GM10248 (cell line): ENCODE data around the gene PARL.

Source experiments
- CTCF ChIA-PET: fragments of 300-600 bp; sonication (Branson Sonifier 250); formaldehyde crosslinking; extraction: SDS; loops from one replicate; lab custom pipeline; 2021; ENCODE audit warnings: antibody characterized with exemption; lab: Yijun Ruan, JAX
- POLR2A ChIA-PET: fragments of 350-650 bp; sonication (Branson Sonifier 250); formaldehyde crosslinking; extraction: SDS; loops from one replicate; lab custom pipeline; 2020; ENCODE audit warnings: antibody characterized with exemption; lab: Yijun Ruan, JAX
- DNase-seq: peaks from one replicate; pipeline ENCODE4 v3.0.0; 2012; ENCODE audit errors: extremely low spot score
- TF ChIP-seq, protein P1 (sequence below): IDR thresholded peaks from 2 replicates; pipeline ENCODE4 v1.5.1; 2012; ENCODE audit warnings: mild to moderate bottlenecking, low read depth; ENCODE audit errors: extremely low read depth, missing control alignments, control extremely low read depth

Gene PARL

DNA sequence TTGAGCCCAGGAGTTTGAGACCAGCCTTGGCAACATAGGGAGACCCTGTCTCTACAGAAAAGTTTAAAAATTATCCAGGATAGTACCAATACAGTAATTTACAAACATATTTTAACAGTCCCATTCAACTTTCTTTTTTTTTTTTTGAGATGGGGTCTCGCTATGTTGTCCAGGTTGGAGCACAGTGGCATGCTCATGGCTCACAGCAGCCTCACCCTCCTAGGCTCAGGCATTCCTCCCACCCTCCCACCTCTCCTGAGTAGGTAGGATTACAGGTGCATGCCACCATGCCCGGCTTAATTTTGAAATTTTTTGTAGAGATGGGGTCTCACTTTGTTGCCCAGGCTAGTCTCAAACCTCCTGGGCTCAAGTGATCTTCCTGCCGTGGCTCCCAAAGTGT, 46.8 kb downstream of the PARL start:
- POLR2A ChIA-PET = no interaction called here

DNA sequence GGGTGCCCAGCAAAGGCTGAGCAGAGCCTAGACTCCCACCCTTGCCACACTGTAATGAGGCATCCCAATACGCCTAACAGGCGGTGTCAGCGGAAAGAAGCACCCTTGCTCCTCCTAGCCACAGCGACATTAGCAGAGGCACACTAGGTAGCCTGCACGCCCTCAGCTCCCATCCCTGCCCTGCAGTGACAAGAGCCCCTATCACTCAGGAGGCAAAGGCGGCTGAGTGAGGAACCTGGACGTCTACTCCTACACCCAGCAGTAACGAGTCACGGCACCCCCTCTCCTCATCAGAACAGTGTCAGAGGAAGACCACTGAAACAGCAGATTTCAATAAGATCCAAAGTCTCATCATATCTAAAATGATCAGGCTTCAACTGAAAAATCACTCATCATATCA, 47.3 kb downstream of the PARL start:
- DNase-seq = no peak
- TF ChIP-seq, protein P1, sequence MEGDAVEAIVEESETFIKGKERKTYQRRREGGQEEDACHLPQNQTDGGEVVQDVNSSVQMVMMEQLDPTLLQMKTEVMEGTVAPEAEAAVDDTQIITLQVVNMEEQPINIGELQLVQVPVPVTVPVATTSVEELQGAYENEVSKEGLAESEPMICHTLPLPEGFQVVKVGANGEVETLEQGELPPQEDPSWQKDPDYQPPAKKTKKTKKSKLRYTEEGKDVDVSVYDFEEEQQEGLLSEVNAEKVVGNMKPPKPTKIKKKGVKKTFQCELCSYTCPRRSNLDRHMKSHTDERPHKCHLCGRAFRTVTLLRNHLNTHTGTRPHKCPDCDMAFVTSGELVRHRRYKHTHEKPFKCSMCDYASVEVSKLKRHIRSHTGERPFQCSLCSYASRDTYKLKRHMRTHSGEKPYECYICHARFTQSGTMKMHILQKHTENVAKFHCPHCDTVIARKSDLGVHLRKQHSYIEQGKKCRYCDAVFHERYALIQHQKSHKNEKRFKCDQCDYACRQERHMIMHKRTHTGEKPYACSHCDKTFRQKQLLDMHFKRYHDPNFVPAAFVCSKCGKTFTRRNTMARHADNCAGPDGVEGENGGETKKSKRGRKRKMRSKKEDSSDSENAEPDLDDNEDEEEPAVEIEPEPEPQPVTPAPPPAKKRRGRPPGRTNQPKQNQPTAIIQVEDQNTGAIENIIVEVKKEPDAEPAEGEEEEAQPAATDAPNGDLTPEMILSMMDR = no peak
- POLR2A ChIA-PET = no interaction called here
- CTCF ChIA-PET = no interaction called here

More for the DNA sequence above, 46.8 kb downstream of the PARL start:
- CTCF ChIA-PET = no interaction called here
- TF ChIP-seq, protein P1 = no peak
- DNase-seq = no peak

DNA sequence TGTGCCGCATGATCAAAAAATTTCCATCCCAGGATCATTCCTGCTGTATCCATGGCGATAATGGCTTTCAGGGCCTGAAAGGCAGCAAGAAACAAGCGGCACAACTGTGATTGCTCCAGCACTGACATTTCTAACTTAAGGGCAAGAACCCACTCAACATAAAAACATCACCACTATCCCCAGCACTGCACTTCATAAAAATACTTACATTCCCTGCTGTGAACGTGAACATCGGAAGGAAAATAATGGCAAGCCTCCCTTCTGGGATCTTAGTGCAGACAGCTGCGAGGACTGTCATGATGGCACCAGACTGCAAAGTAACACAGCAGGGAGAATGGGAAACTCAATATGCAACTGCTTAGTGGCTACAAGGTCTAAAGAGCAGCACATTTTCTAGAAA, 51.2 kb downstream of the PARL start:
- no peak for DNase-seq
- POLR2A ChIA-PET = no interaction called here
- TF ChIP-seq, protein P1 = no peak
- CTCF ChIA-PET = no interaction called here

DNA sequence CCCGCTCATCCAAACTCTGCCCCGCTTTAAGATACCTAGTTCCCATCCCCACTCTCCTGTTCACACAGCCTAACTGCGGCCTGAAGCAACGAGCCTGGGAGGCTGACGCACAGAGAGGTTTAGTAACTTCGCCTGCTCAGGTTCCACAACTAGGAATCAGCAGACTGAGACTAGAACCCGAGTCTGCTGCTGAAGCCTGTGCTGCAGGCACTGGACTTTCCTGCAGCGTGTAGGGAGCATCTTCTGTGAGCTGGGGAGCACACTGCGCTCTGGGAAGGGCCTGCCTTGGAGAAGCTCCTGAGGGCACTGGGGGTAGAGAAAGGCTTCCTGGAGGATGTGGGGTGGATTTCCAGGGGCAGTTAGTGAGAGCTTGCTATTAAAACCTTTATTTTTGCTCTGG, 54.5 kb downstream of the PARL start:
- no peak for DNase-seq
- ChIA-PET POLR2A (no interaction called here), CTCF (interaction anchor here (1.1 to 1.7 kb wide), 6 partner anchors 9 to 351 kb away, joined by 3 to 5 read pairs (median 3); partner anchors contain the start of gene PARL)
- TF ChIP-seq, protein P1 = no peak

DNA sequence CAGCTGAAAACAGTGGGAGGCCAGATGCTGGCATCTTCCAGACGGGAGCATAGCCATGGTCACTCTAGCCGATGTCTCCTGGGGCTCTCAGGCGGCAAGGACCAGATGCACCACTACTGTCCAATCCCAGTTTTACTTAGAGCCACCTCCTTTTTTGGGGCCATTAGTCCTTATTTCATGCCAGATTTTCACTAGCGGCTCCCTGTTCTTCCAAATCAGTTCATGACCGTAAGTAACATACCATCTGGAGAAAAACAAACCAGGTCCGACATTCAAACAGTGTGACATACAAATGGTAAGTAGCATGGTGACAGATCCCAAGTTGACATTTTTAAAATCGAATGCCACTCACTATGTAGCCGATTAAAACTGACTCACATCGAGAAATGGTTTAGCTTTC, 55.2 kb downstream of the PARL start:
- TF ChIP-seq, protein P1 = no peak
- ChIA-PET POLR2A (no interaction called here), CTCF (interaction anchor here (1.1 to 1.7 kb wide), 5 partner anchors 8 to 350 kb away, joined by 3 to 5 read pairs (median 3); partner anchors contain the start of gene PARL)

DNA sequence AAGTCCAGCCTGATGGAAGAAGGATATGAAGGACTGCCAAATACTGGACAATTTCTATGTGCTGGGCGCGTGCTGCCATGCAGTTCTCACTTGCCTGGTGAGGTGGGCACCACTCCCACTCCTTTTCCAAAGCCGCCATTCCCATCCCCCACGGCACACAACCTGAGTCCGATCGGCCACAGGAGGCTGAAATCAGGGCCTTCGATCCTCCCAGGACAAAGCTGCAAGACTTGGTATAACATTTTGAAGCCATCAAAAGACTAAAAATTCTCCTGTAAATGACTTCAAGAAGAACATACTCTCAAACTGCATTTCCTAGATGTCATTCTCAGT, 56.2 kb downstream of the PARL start:
- TF ChIP-seq, protein P1 = no peak
- POLR2A ChIA-PET = no interaction called here
- DNase-seq = no peak
- CTCF ChIA-PET = interaction anchor here (1.7 kb wide), 2 partner anchors 11 to 56 kb away, joined by 5 to 6 read pairs; partner anchors contain the start of gene PARL

More for the DNA sequence above, 55.2 kb downstream of the PARL start:
- DNase-seq = no peak

DNA sequence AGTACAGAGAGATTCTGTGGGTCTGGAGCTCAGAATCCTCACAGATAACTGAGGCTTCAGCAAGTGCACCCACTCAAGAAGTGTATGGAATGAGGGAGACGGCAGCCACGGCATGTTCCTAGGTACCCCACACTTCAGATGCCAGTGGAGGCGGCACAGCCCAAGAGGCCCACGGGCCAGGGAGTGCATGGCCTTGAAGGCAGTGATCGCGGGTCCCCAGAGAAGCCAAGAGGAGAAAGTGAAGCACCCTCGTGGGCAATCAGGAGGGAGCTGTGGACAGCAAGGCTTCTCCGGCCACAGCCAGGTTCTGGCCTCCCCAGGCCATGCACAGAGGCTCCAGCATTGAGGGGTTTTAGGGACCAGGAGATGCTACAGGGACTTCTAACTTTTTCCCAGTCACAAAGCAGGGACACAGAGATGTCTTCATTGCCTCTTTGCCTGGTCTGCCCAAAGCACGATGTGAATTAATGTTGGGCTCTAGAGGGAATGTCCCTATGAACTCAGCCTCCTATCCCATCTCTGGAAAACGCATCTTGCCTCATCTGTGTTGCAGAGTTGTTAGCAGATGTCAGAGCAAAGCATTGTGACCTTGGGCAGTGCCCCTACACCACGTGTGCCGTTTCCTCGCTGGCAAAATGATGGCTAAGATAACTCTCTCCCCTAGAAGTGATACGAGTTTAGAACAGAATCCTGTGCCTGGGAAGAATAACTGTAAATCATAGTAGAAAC, 56.7 kb downstream of the PARL start:
- POLR2A ChIA-PET = no interaction called here
- TF ChIP-seq, protein P1 = no peak
- CTCF ChIA-PET = interaction anchor here (1.4 to 2.7 kb wide), 3 partner anchors 11 to 61 kb away, joined by 4 to 10 read pairs (median 6); no protein-coding TSS in a partner anchor

More for the DNA sequence above, 56.7 kb downstream of the PARL start:
- no peak for DNase-seq
